ENCODE results near the gene PLA2G6. TPM values are rescaled to one million over a fixed set of nuclear protein-coding genes. Genes with fewer than 3 reads are reported as not detected.
A peak's percentile ranks its signal among the peaks of the same experiment; 100 is the strongest.

Gene PLA2G6
- total and polyA plus RNA-seq, 2 of the 8 experiments (the other 6 are each of a cell fraction or from before 2014, with no cell fraction given) = 13.2 to 21.0 TPM

DNA sequence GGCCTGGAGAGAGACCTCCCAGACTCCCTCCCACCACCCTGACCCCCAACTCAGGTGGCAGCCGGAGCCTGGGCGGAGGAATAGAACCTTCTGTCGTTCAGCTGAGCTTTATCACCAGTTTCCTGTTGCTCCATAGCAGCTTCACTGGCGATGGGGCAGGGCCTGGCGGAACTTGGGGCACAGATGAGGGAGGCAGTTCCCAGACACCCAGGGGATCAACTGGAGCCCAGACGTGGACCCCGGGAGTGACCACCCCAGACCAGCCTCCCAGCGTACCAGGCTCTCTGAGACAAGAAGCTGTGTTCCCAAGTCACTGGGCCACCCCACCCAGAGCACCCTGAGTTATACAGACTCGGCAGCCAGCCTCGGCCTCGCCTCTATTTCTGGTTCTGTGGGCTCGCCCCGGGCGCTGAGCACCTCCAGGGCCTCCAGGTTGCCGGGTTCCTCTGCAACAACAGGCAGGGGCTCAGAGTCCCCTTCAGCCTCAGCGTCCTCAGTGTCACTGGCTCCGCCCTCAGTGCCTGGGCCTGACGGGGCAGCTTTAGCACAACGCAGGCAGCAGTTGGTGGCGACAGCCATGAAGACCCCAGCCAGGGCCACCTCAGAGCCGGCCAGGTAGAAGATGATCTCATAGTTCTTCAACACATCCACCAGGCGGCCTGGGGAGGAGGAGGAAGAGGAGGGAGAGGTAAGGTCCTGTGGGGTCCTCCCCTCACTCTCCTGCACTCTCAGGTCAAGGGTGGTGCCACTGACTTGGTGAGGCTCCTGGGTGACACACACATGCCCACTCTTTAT, 103.4 kb downstream of the PLA2G6 start:
- peaks cover 7 to 36% (median 33%) of the 10 kb centered on the region in 4 experiments for H3K27me3 ChIP-seq (replicated peaks in 1 of 4; ENCODE audit: control insufficient read depth in 3 of 4, extremely low read depth in 1 of 4, insufficient read depth in 3 of 4, low read length in 3 of 4)
- no peak for FAIRE-seq

More for the DNA sequence above, 103.4 kb downstream of the PLA2G6 start:
- H3K23ac ChIP-seq (ENCODE audit: insufficient read length) = no peak overlapping the region
- H3K4me2 ChIP-seq (ENCODE audit: insufficient read depth in 1 of 2, low read depth in 2 of 2, low read length in 2 of 2) = no peak overlapping the region
- ChIA-PET CTCF (ENCODE audit: partially characterized antibody) (interaction anchor here (1.3 to 2.2 kb wide), 2 partner anchors 11 to 20 kb away, joined by 4 to 7 read pairs; no protein-coding TSS in a partner anchor), POLR2A (ENCODE audit: partially characterized antibody) (interaction anchor here (0.6 to 1.5 kb wide), 4 partner anchors 12 to 323 kb away, joined by 3 to 4 read pairs (median 3); no protein-coding TSS in a partner anchor)
- H3K27ac ChIP-seq (ENCODE audit: low read depth, low read length) = no peak overlapping the region
- H4K5ac ChIP-seq (ENCODE audit: insufficient read length, low read depth, low read length) = no peak overlapping the region
- H3K9me3 ChIP-seq (ENCODE audit: insufficient read depth in 2 of 2, low read depth in 1 of 2, low read length in 1 of 2) = no peaks in the 10 kb centered on the region
- H2BK5ac ChIP-seq (ENCODE audit: low read depth, low read length) = no peak overlapping the region
- H3K4me3 ChIP-seq (ENCODE audit: extremely low read depth in 1 of 4, insufficient read depth in 2 of 4, low read depth in 3 of 4, low read length in 4 of 4) = no peak overlapping the region
- DNase-seq (ENCODE audit: low read depth in 1 of 2, low spot score in 2 of 2) = no peak
- no peak overlapping the region for H3K9ac ChIP-seq (replicated peaks in 1 of 4; ENCODE audit: extremely low read depth in 1 of 4, low read depth in 3 of 4, low read length in 3 of 4)
- H2AK5ac ChIP-seq (ENCODE audit: low read depth, low read length) = no peak overlapping the region
- no peak overlapping the region for H3K4ac ChIP-seq (replicated peaks; ENCODE audit: insufficient read length, low read depth, low read length)
- no peak overlapping the region for H3K18ac ChIP-seq (ENCODE audit: extremely low read depth, low read length)
- H4K8ac ChIP-seq (ENCODE audit: extremely low read depth, insufficient read depth, low read length) = peak overlapping the region; percentile 14; the same call in 1 of the 2 replicates
- no peaks in the 10 kb centered on the region for H3K79me1 ChIP-seq (ENCODE audit: low read depth, low read length)
- H3K79me2 ChIP-seq (ENCODE audit: control insufficient read depth in 1 of 2, insufficient read depth in 2 of 2, low read length in 2 of 2) = no peaks in the 10 kb centered on the region
- H2BK20ac ChIP-seq (ENCODE audit: low read length) = no peak overlapping the region
- H4K20me1 ChIP-seq (replicated peaks in 1 of 2; ENCODE audit: control insufficient read depth in 1 of 2, insufficient read depth in 2 of 2, low read length in 2 of 2) = peaks cover 0 to 5% of the 10 kb centered on the region in 2 experiments
- peaks cover 3% of the 10 kb centered on the region for H3K23me2 ChIP-seq (ENCODE audit: low read depth, low read length)
- peaks cover 0 to 17% (median 11%) of the 10 kb centered on the region in 4 experiments; a peak in 5 of 7 replicates for H3K4me1 ChIP-seq (replicated peaks in 1 of 4; ENCODE audit: control insufficient read depth in 3 of 4, insufficient read depth in 4 of 4, low read length in 3 of 4)
- no peak overlapping the region for H3K56ac ChIP-seq (replicated peaks; ENCODE audit: insufficient read length, low read depth, low read length)
- H4K91ac ChIP-seq (replicated peaks; ENCODE audit: insufficient read length, low read length) = no peak overlapping the region
- no peak overlapping the region for H2BK15ac ChIP-seq (ENCODE audit: low read length)
- H3K36me3 ChIP-seq (ENCODE audit: control insufficient read depth in 2 of 4, insufficient read depth in 4 of 4, low read length in 3 of 4) = peaks cover 0 to 4% (median 2%) of the 10 kb centered on the region in 4 experiments; a peak in 5 of 8 replicates
- no peak overlapping the region for H2BK12ac ChIP-seq (ENCODE audit: low read depth, low read length)
- H2BK120ac ChIP-seq (replicated peaks; ENCODE audit: low read depth, low read length) = no peak overlapping the region
- 89% methylated on average over 22 of the region's 22 CpGs; no CpG with 5 or more reads in 1 of the 2 experiments for WGBS, 2 experiments (ENCODE audit: extremely low coverage in 1 of 2, insufficient coverage in 1 of 2, insufficient read length in 1 of 2, insufficient replicate concordance in 2 of 2, low coverage in 1 of 2, low lambda C conversion rate in 2 of 2, missing lambda C conversion rate in 1 of 2)
- H3K14ac ChIP-seq (ENCODE audit: insufficient read length) = no peak overlapping the region
- H2AFZ ChIP-seq (ENCODE audit: low read length) = no peak overlapping the region
- no peak for TF ChIP-seq TBP (IDR thresholded peaks at IDR 0.05; ENCODE audit: low read depth, low read length)
- no peak for TF ChIP-seq JUN (IDR thresholded peaks at IDR 0.05; ENCODE audit: low read depth, low read length)
- TF ChIP-seq PHF8 (conservative IDR thresholded peaks at IDR 0.05; ENCODE audit: low read depth, low read length) = no peak
- no peak for TF ChIP-seq CREB1 (IDR thresholded peaks at IDR 0.05)
- TF ChIP-seq SP2 (IDR thresholded peaks at IDR 0.05; ENCODE audit: low read length) = no peak
- TF ChIP-seq CBX5 (IDR thresholded peaks at IDR 0.05; ENCODE audit: low read depth, low read length) = no peak
- no peak for TF ChIP-seq FOSL1 (IDR thresholded peaks at IDR 0.05; ENCODE audit: insufficient read depth, low read depth, low read length)
- no peak for TF ChIP-seq EGR1 (IDR thresholded peaks at IDR 0.05; ENCODE audit: borderline replicate concordance, low read depth, low read length)
- TF ChIP-seq POLR2AphosphoS5 (IDR thresholded peaks at IDR 0.05; ENCODE audit: low read depth, low read length) = no peak
